ENCODE measurements around the gene TMEM198.

Gene TMEM198

DNA sequence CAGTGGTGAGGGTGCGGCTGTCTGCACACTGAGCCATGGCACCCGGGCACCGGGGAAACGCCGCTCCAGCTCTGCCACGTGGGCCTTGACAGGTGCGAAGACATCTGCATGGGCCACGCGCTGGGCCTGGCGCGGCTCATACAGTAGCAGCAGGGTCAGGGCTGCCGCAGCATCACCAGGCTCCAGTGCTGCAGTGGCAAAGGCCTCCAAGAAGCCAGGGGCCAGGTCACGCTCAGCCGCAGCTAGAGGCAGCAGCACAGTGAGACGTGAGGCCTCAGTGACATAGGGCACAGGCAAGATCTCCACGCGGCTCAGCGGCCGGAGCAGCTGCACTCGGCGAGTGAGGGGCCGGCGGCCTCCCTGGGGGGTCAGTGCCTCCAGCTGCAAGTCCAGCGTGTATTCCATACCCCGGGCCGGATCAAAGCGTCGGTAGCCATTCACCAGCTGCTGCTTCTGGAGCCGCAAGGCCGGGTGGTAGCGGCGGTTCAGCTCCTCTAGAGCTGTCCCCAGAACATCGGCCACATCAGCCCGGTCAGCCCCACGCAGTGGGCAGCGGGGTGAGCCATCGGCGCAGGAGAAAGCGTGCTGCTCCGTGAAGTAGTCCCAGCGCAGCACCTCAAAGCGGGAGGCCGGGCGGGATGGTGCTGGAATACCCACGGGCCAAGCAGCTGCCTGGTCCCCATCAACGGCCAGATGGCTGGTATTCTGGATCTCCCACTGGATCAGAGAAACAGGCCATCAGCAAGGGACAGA lies 3.7 kb upstream of the TMEM198 start:
- ChIA-PET POLR2A (no interaction called here), CTCF (interaction anchor here (0.9 to 2.2 kb wide), 11 partner anchors 14 to 136 kb away, joined by 3 to 23 read pairs (median 5); partner anchors contain the start of gene STK11IP)
- DNase-seq (ENCODE audit: extremely low spot score) = no peak
- TF ChIP-seq, protein P1, sequence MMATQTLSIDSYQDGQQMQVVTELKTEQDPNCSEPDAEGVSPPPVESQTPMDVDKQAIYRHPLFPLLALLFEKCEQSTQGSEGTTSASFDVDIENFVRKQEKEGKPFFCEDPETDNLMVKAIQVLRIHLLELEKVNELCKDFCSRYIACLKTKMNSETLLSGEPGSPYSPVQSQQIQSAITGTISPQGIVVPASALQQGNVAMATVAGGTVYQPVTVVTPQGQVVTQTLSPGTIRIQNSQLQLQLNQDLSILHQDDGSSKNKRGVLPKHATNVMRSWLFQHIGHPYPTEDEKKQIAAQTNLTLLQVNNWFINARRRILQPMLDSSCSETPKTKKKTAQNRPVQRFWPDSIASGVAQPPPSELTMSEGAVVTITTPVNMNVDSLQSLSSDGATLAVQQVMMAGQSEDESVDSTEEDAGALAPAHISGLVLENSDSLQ (IDR thresholded peaks at IDR 0.05) = no peak
- TF ChIP-seq FOXA1 (IDR thresholded peaks at IDR 0.05) (no peak), NFRKB (IDR thresholded peaks at IDR 0.05) (no peak), SP1 (IDR thresholded peaks at IDR 0.05) (no peak), ZNF384 (IDR thresholded peaks at IDR 0.05) (no peak), ELF4 (IDR thresholded peaks at IDR 0.05) (no peak), HDGF (IDR thresholded peaks at IDR 0.05; ENCODE audit: borderline replicate concordance) (no peak), LEF1 (IDR thresholded peaks at IDR 0.05; ENCODE audit: borderline replicate concordance) (no peak), SUZ12 (IDR thresholded peaks at IDR 0.05) (no peak), TARDBP (IDR thresholded peaks at IDR 0.05) (no peak), CTBP1 (IDR thresholded peaks at IDR 0.05; ENCODE audit: borderline replicate concordance) (no peak)

DNA sequence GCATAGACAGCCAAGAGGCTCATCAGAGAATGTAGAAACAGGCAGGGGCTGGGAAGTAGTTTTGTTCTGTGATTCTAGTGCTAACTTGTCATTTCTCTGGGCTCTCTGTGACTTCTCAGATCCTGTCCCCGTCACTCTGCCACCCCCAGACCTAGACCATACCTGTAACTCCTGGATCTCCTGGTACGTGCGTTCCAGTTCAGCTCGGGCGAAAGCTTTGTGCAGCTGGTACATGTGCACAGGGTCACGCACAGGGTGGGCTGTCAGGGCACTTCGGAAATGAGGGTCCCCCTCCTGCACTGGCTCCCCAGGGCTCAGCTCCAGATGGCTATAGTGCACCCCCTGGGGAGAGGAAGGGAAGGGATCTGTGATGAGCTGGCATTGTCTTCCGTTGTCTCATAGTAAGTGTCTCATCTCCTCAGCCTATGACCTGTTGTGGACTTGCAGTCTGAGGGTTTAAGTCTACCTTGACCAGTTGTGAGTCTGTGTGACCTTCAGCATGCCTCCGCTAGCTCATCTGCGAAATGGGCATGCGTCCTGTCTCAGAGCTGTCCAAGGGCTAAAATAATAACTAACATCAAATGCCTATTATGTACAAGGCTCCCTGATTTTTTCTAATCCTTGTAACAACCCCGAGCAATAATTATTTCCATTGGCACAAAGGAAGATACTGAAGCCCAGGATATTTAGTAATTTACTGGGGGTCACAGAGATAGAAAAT lies 2.9 kb upstream of the TMEM198 start:
- POLR2A ChIA-PET = no interaction called here
- no peak for TF ChIP-seq HDGF (IDR thresholded peaks at IDR 0.05; ENCODE audit: borderline replicate concordance)
- no peak for TF ChIP-seq L3MBTL2 (conservative IDR thresholded peaks at IDR 0.05)
- TF ChIP-seq TARDBP (IDR thresholded peaks at IDR 0.05) = no peak
- no peak for TF ChIP-seq BHLHE40 (IDR thresholded peaks at IDR 0.05; ENCODE audit: borderline replicate concordance)
- no peak for TF ChIP-seq SP1 (IDR thresholded peaks at IDR 0.05)
- no peak for TF ChIP-seq ELF4 (IDR thresholded peaks at IDR 0.05)
- TF ChIP-seq LEF1 (IDR thresholded peaks at IDR 0.05; ENCODE audit: borderline replicate concordance) = no peak
- CTCF ChIA-PET = interaction anchor here (0.5 to 2.7 kb wide), 30 partner anchors 9 to 288 kb away, joined by 3 to 23 read pairs (median 4); partner anchors contain the start of genes ASIC4, STK11IP and TUBA4B
- DNase-seq (ENCODE audit: extremely low spot score) = no peak

- POLR2A ChIA-PET = interaction anchor here (2.0 kb wide), 1 partner anchor 56 kb away, joined by 9 read pairs; the partner anchor contains the start of gene STK11IP
- TF ChIP-seq BHLHE40 (IDR thresholded peaks at IDR 0.05; ENCODE audit: borderline replicate concordance) (no peak), HDGF (IDR thresholded peaks at IDR 0.05; ENCODE audit: borderline replicate concordance) (peak; percentile 86; the same call in 1 of the 2 replicates), FOXK2 (IDR thresholded peaks at IDR 0.05) (no peak), LEF1 (IDR thresholded peaks at IDR 0.05; ENCODE audit: borderline replicate concordance) (peak; percentile 37; the same call in 1 of the 2 replicates), ZNF384 (IDR thresholded peaks at IDR 0.05) (no peak), CTBP1 (IDR thresholded peaks at IDR 0.05; ENCODE audit: borderline replicate concordance) (peak; percentile 56; the same call in 1 of the 2 replicates), FOXM1 (IDR thresholded peaks at IDR 0.05; ENCODE audit: borderline replicate concordance) (no peak), TARDBP (IDR thresholded peaks at IDR 0.05) (no peak)
- peak; percentile 79 for DNase-seq (ENCODE audit: extremely low spot score)
- CTCF ChIA-PET = interaction anchor here (0.5 to 2.7 kb wide), 33 partner anchors 8 to 589 kb away, joined by 3 to 23 read pairs (median 4); partner anchors contain the start of genes ASIC4, STK11IP and TUBA4B
Observed at GRCh38 chr2:219541611-219542180, 2.1 kb upstream of the TMEM198 start.

- TF ChIP-seq ARNT (IDR thresholded peaks at IDR 0.05) (no peak), FOXK2 (IDR thresholded peaks at IDR 0.05) (no peak), HDGF (IDR thresholded peaks at IDR 0.05; ENCODE audit: borderline replicate concordance) (no peak), CTBP1 (IDR thresholded peaks at IDR 0.05; ENCODE audit: borderline replicate concordance) (no peak), TARDBP (IDR thresholded peaks at IDR 0.05) (no peak)
- ChIA-PET CTCF (interaction anchor here (0.6 to 2.7 kb wide), 3 partner anchors 33 to 931 kb away, joined by 3 to 13 read pairs (median 4); no protein-coding TSS in a partner anchor), POLR2A (interaction anchor here (0.8 to 2.0 kb wide), 7 partner anchors 19 to 186 kb away, joined by 3 to 9 read pairs (median 3); partner anchors contain the start of genes OBSL1 and STK11IP)
- DNase-seq (ENCODE audit: extremely low spot score) = peak; percentile 52
Observed at GRCh38 chr2:219542931-219543595, 765 bp upstream of the TMEM198 start.

DNA sequence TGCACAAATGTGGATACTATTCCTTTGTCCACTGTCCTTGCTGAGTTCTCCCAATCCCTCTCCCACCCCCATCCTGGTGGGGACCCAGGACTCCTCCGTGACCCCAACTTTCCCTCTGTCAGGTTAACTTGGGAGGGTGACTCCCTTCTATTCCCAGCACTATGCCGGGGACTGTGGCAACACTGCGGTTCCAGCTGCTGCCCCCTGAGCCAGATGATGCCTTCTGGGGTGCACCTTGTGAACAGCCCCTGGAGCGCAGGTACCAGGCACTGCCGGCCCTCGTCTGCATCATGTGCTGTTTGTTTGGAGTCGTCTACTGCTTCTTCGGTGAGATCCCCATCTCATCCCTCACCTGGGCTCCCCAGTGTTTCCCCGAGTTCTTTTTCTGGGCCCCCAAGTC lies 739 bp downstream of the TMEM198 start:
- ChIA-PET CTCF (interaction anchor here (0.7 kb wide), 1 partner anchor 47 kb away, joined by 3 read pairs; no protein-coding TSS in a partner anchor), POLR2A (interaction anchor here (0.5 to 1.7 kb wide), 2 partner anchors 11 to 27 kb away, joined by 3 to 8 read pairs; partner anchors contain the start of gene OBSL1)
- DNase-seq (ENCODE audit: extremely low spot score) = no peak
- TF ChIP-seq BHLHE40 (IDR thresholded peaks at IDR 0.05; ENCODE audit: borderline replicate concordance) = no peak
- no peak for TF ChIP-seq NFRKB (IDR thresholded peaks at IDR 0.05)
- TF ChIP-seq ELF4 (IDR thresholded peaks at IDR 0.05) = no peak
- no peak for TF ChIP-seq TARDBP (IDR thresholded peaks at IDR 0.05)

- ChIA-PET CTCF (interaction anchor here (0.9 kb wide), 1 partner anchor 15 kb away, joined by 4 read pairs; no protein-coding TSS in a partner anchor), POLR2A (no interaction called here)
- DNase-seq (ENCODE audit: extremely low spot score) = no peak
- TF ChIP-seq FOXM1 (IDR thresholded peaks at IDR 0.05; ENCODE audit: borderline replicate concordance) (no peak), BHLHE40 (IDR thresholded peaks at IDR 0.05; ENCODE audit: borderline replicate concordance) (no peak), FOXK2 (IDR thresholded peaks at IDR 0.05) (no peak), HDGF (IDR thresholded peaks at IDR 0.05; ENCODE audit: borderline replicate concordance) (no peak), CTBP1 (IDR thresholded peaks at IDR 0.05; ENCODE audit: borderline replicate concordance) (no peak), SP1 (IDR thresholded peaks at IDR 0.05) (no peak), FOXA1 (IDR thresholded peaks at IDR 0.05) (no peak)
Observed at GRCh38 chr2:219545295-219545942, 1.6 kb downstream of the TMEM198 start.

Data from HEK293T (cell line).